GM12878 (cell line): ENCODE measurements around the gene ATL2. TPM values are rescaled to one million over a fixed set of nuclear protein-coding genes. Genes with fewer than 3 reads are reported as not detected.

ENCODE experiments used
- ATAC-seq: fragments of 200-7000 bp; cut with Tn5 transposase; 3 replicates; pipeline ENCODE4 v1.9.1; 2020; ENCODE audit warnings: mild to moderate bottlenecking, moderate library complexity
- BruUV-seq: library from RNA; stranded (reverse); fragments of 400-500 nt; replicated peaks from 2 replicates; lab custom pipeline; 2021; lab: Mats Ljungman, UMichigan
- CTCF ChIA-PET: fragments of 300-600 bp; sonication (Branson Sonifier 250); formaldehyde crosslinking; extraction: SDS; loops from one replicate; lab custom pipeline; 2021; ENCODE audit warnings: inconsistent platforms; lab: Yijun Ruan, JAX
- POLR2A ChIA-PET: fragments of 350-600 bp; formaldehyde crosslinking; extraction: SDS; loops from one replicate; lab custom pipeline; 2021; ENCODE audit warnings: inconsistent platforms; lab: Charles Lee
- RAD21 ChIA-PET: fragments of 300-600 bp; sonication (Branson Sonifier 250); formaldehyde crosslinking; loops from one replicate; lab custom pipeline; 2023; ENCODE audit warnings: antibody characterized with exemption; ENCODE audit not compliant: unreplicated experiment; lab: Charles Lee
- SMC1A ChIA-PET: fragments of 300-600 bp; sonication (Branson Sonifier 250); formaldehyde crosslinking; loops from one replicate; lab custom pipeline; 2023; ENCODE audit not compliant: unreplicated experiment, uncharacterized antibody; lab: Charles Lee
- DNase-seq: peaks from one replicate; pipeline ENCODE4 v3.0.0-alpha.2; 2011; ENCODE audit warnings: low read depth, low spot score
- FAIRE-seq: peaks from 3 replicates; lab custom pipeline; 2011; peaks lifted over from hg19 to GRCh38; lab: Jason Lieb, UNC
- H2AFZ ChIP-seq: 2 replicates; pipeline ENCODE4 v1.6.0; 2011; ENCODE audit warnings: low read depth, low read length, control low read depth; ENCODE audit not compliant: control insufficient read depth
- H3K27ac ChIP-seq: 2 replicates; pipeline ENCODE4 v1.5.1; 2011; ENCODE audit warnings: control low read depth; ENCODE audit not compliant: control insufficient read depth, insufficient read depth
- H3K27me3 ChIP-seq, 2 experiments: replicated peaks in 1 of 2; 2 replicates each; pipeline versions ENCODE4 v1.6.0 to v1.6.1; 2011; ENCODE audit warnings: low read length in 1 of 2; ENCODE audit not compliant: control insufficient read depth in 2 of 2, insufficient read depth in 2 of 2
- H3K36me3 ChIP-seq, 2 experiments: 2 replicates each; pipeline ENCODE4 v1.5.1; 2011; ENCODE audit warnings: low read length in 1 of 2; ENCODE audit not compliant: control insufficient read depth in 2 of 2, insufficient read depth in 2 of 2
- H3K4me1 ChIP-seq: 2 replicates; pipeline ENCODE4 v1.6.1; 2011; ENCODE audit warnings: mild to moderate bottlenecking, low read length, moderate library complexity, mixed read lengths; ENCODE audit not compliant: control insufficient read depth, insufficient read depth
- H3K4me2 ChIP-seq: 2 replicates; pipeline ENCODE4 v1.6.0; 2011; ENCODE audit warnings: control low read depth; ENCODE audit not compliant: control insufficient read depth, insufficient read depth
- H3K4me3 ChIP-seq: fragments of 200-600 bp; sonication (generic); 2 replicates; pipeline ENCODE4 v1.5.1; 2016
- H3K79me2 ChIP-seq: 2 replicates; pipeline ENCODE4 v1.6.0; 2011; ENCODE audit warnings: low read length; ENCODE audit not compliant: control insufficient read depth, insufficient read depth
- H3K9ac ChIP-seq: 2 replicates; pipeline ENCODE4 v1.8.0; 2011; ENCODE audit warnings: low read length, control low read depth, mixed read lengths; ENCODE audit not compliant: control insufficient read depth, insufficient read depth
- H3K9me3 ChIP-seq: replicated peaks from 3 replicates; pipeline ENCODE4 v1.5.1; 2011; ENCODE audit warnings: mild to moderate bottlenecking, low read length; ENCODE audit not compliant: control insufficient read depth, insufficient read depth
- H4K20me1 ChIP-seq: 2 replicates; pipeline ENCODE4 v1.6.0; 2011; ENCODE audit not compliant: control insufficient read depth, insufficient read depth
- BACH1 ChIP-seq: fragments of 450-650 bp; IDR thresholded peaks from 2 replicates; pipeline ENCODE4 v1.6.1; 2017; ENCODE audit warnings: mild to moderate bottlenecking, borderline replicate concordance
- BCLAF1 ChIP-seq: fragments of 450-650 bp; IDR thresholded peaks from 2 replicates; pipeline ENCODE4 v1.6.1; 2017; ENCODE audit warnings: antibody characterized with exemption, mild to moderate bottlenecking, moderate library complexity
- HCFC1 ChIP-seq: fragments of 150-350 bp; IDR thresholded peaks from 2 replicates; pipeline ENCODE4 v1.6.1; 2014; ENCODE audit warnings: low read length
- MYB ChIP-seq: fragments of 150-350 bp; IDR thresholded peaks from 2 replicates; pipeline ENCODE4 v1.6.1; 2014; ENCODE audit warnings: mild to moderate bottlenecking, low read depth, low read length, borderline replicate concordance
- MYC ChIP-seq: IDR thresholded peaks from 2 replicates; pipeline ENCODE4 v1.6.1; 2011; ENCODE audit warnings: mild to moderate bottlenecking, low read length, moderate library complexity, inconsistent platforms; ENCODE audit not compliant: insufficient read depth, insufficient replicate concordance, insufficient read length, severe bottlenecking
- NRF1 ChIP-seq: conservative IDR thresholded peaks from 2 replicates; pipeline ENCODE4 v1.6.1; 2011; ENCODE audit warnings: mild to moderate bottlenecking, low read depth, low read length, improper control_type of control experiment
- SIN3A ChIP-seq: IDR thresholded peaks from 2 replicates; pipeline ENCODE4 v1.6.1; 2012; ENCODE audit warnings: low read depth, low read length, improper control_type of control experiment
- SREBF2 ChIP-seq: IDR thresholded peaks from 2 replicates; pipeline ENCODE4 v1.6.1; 2012; ENCODE audit warnings: mild to moderate bottlenecking, low read length
- TCF7 ChIP-seq: IDR thresholded peaks from 2 replicates; pipeline ENCODE4 v1.6.1; 2014; ENCODE audit warnings: antibody characterized with exemption, borderline replicate concordance
- ZNF207 ChIP-seq: fragments of 450-650 bp; IDR thresholded peaks from 2 replicates; pipeline ENCODE4 v1.6.1; 2014; ENCODE audit warnings: antibody characterized with exemption, mild to moderate bottlenecking, borderline replicate concordance
- in situ Hi-C: fragments of 300-500 bp; cut with MboI; formaldehyde crosslinking; loops from 9 replicates; pipeline ENCODE4 v1.14.3; 2018; ENCODE audit warnings: mixed read lengths
- intact Hi-C: fragments of 100-400 bp; cut with micrococcal nuclease; formaldehyde crosslinking; loops from one replicate; pipeline ENCODE4 v1.14.2; 2022; ENCODE audit not compliant: unreplicated experiment
- polyA plus RNA-seq, 11 experiments: library from polyadenylated mRNA; depleted of rRNA in 4 of 11; unstranded in 6 of 11; stranded (reverse) in 5 of 11; fragments of >200 nt; fragmentation: Nextera tagmentation in 4 of 11; fragmentation: Illumina TruSeq in 1 of 11; extraction: Ambion mirVana in 4 of 11; extraction: Trizol in 1 of 11; gene quantifications; 1 replicate in 1 of 11; 2 replicates in 10 of 11; pipeline versions ENCODE4 v1.2.1 to v1.2.3, GENCODE V29; 2011 to 2016; ENCODE audit warnings: inconsistent platforms in 2 of 11, missing spikeins in 2 of 11, low read depth in 1 of 11
- total RNA-seq, 4 experiments: library from RNA; depleted of rRNA in 3 of 4; stranded (reverse); fragments of >200 nt in 3 of 4; fragmentation: Illumina TruSeq in 1 of 4; extraction: Trizol in 1 of 4; gene quantifications; 2 replicates each; pipeline versions ENCODE4 v1.2.1 to v1.2.3, GENCODE V29; 2013 to 2021

ATL2 gene
- total and polyA plus RNA-seq, 10 of the 15 experiments (the other 5 are each of a cell fraction or from before 2014, with no cell fraction given) = 8.6 to 51.5 (median 41.8) TPM

GRCh38 chr2:38294597-38294996 lies 82.5 kb downstream of the ATL2 start:
- intact Hi-C loops = no loop called here

More at GRCh38 chr2:38294597-38294996, 82.5 kb downstream of the ATL2 start:
- TF ChIP-seq SIN3A (no peak), BCLAF1 (no peak), MYB (no peak), MYC (no peak), ZNF207 (no peak), SREBF2 (no peak), TCF7 (no peak), BACH1 (no peak), NRF1 (no peak), HCFC1 (no peak)
- TF ChIP-seq, all 136 proteins: peak for 0
- Histone ChIP-seq H3K9ac (no peak overlapping the region), H3K4me3 (no peak overlapping the region), H3K27ac (no peak overlapping the region), H3K4me1 (no peaks in the 10 kb centered on the region), H2AFZ (no peak overlapping the region), H3K27me3 (no peaks in the 10 kb centered on the region), H3K79me2 (no peaks in the 10 kb centered on the region), H3K9me3 (no peaks in the 10 kb centered on the region), H3K36me3 (peaks cover 3 to 17% of the 10 kb centered on the region in 2 experiments), H4K20me1 (no peaks in the 10 kb centered on the region), H3K4me2 (no peak overlapping the region)
- ATAC-seq (no peak), FAIRE-seq (no peak), DNase-seq (no peak)
- SMC1A ChIA-PET = no interaction called here
- in situ Hi-C loops = no loop called here
- CTCF ChIA-PET = interaction anchor here (0.6 kb wide), 2 partner anchors 117 to 658 kb away, joined by 3 to 4 read pairs; no protein-coding TSS in a partner anchor
- RAD21 ChIA-PET = no interaction called here
- POLR2A ChIA-PET = no interaction called here
- no TSS peak for BruUV-seq
